Measurements from ENCODE around the gene OR2A14.

DNA sequence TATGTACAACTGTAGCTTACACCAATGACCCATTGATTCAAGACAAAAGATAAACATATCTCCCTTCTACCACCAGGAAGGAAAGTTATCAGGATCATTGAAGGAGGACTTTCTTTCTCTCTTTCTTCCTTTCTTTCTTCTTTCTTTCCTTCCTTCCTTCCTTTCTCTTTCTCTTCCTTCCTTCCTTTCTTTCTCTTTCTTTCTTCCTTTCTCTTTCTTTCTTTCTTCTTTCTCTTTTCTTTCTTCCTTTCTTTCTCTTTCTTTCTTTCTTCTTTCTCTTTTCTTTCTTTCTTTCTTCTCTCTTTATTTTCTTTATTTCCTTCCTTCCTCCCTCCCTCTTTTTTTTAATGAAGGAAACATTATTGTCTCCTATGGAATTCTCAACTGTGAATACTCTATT lies 24.2 kb upstream of the OR2A14 start:
- no peak for TF ChIP-seq POLR2A (IDR thresholded peaks at IDR 0.05; ENCODE audit: low read depth, low read length)
- TF ChIP-seq, protein P1, sequence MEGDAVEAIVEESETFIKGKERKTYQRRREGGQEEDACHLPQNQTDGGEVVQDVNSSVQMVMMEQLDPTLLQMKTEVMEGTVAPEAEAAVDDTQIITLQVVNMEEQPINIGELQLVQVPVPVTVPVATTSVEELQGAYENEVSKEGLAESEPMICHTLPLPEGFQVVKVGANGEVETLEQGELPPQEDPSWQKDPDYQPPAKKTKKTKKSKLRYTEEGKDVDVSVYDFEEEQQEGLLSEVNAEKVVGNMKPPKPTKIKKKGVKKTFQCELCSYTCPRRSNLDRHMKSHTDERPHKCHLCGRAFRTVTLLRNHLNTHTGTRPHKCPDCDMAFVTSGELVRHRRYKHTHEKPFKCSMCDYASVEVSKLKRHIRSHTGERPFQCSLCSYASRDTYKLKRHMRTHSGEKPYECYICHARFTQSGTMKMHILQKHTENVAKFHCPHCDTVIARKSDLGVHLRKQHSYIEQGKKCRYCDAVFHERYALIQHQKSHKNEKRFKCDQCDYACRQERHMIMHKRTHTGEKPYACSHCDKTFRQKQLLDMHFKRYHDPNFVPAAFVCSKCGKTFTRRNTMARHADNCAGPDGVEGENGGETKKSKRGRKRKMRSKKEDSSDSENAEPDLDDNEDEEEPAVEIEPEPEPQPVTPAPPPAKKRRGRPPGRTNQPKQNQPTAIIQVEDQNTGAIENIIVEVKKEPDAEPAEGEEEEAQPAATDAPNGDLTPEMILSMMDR (conservative IDR thresholded peaks at IDR 0.05; ENCODE audit: low read depth, low read length) = no peak
